ENCODE data around the gene TKT.

TKT gene

DNA sequence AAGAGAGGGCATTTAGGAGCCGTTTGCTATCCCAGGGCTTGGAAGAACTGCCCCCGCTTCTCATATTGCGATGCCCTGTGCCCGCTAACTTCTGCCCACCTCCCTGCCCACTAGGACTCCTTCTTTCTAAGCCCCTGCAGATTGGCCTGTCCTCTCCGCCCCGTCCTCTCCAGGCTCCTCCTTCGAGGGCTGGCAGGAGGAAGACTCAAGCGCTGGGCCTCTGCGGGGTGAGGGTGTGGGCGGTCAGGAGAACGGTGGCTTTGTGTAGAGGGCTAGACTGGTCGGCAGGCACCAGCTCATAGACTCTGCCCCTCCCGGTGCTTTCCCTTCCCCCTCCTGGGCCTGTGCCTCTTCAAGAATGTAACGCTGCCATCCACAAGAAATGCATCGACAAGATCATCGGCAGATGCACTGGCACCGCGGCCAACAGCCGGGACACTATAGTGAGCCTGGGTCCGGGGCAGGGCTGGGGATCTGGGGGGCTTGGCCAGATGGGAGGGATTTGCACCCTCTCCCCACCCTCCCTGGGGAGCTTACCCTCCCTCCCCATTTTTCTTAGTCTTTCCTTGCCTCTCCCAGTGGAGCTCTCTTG is 73.0 kb downstream of the TKT start:
- ATAC-seq = no peak
- DNase-seq = no peak
- H3K27ac Mint-ChIP-seq = no peak overlapping the region
- H3K9me3 Mint-ChIP-seq = no peaks in the 10 kb centered on the region
- H3K27me3 Mint-ChIP-seq = no peaks in the 10 kb centered on the region
- H3K4me1 Mint-ChIP-seq = peaks cover 2% of the 10 kb centered on the region
- peaks cover 12% of the 10 kb centered on the region for H3K36me3 Mint-ChIP-seq (ENCODE audit: low read depth)
- H3K4me3 Mint-ChIP-seq = no peak overlapping the region

DNA sequence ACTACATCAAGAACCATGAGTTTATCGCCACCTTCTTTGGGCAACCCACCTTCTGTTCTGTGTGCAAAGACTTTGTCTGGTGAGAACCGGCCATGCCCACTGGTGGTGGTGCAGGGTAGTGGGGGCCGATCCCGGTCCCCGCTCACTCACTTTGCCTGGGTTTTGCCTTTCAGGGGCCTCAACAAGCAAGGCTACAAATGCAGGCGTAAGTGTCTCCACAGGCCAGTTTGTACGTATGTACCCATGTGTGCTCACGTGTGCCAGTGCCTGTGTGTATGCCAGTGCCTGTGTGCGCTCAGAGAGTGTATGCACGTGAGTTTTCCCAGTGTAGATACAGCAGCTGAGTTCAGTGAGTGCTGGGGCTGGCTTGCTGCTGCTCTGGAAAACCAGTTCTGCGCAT is 74.3 kb downstream of the TKT start:
- H3K4me3 Mint-ChIP-seq = no peak overlapping the region
- ATAC-seq = no peak
- no peak overlapping the region for H3K27ac Mint-ChIP-seq
- H3K9me3 Mint-ChIP-seq = no peaks in the 10 kb centered on the region
- H3K36me3 Mint-ChIP-seq (ENCODE audit: low read depth) = peaks cover 12% of the 10 kb centered on the region
- no peaks in the 10 kb centered on the region for H3K27me3 Mint-ChIP-seq
- H3K4me1 Mint-ChIP-seq = peaks cover 2% of the 10 kb centered on the region
- DNase-seq = no peak

DNA sequence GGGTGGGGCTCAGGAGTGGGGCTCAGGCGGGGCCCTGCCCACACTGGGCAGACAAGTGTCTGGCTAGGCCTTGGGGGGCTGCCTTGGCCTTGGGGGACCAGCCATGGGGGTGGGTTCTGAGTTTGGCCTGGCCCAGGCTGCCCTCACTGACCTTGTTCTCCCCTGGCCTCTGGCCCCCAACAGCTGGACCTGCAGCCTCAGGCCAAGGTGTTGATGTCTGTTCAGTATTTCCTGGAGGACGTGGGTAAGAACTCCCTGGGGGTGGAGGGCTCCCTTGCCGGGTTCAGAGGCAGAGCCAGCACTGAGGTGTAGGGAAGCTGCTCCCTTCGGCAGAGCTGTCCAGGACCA is 74.8 kb downstream of the TKT start:
- H3K4me3 Mint-ChIP-seq = no peak overlapping the region
- H3K4me1 Mint-ChIP-seq = peaks cover 2% of the 10 kb centered on the region
- no peaks in the 10 kb centered on the region for H3K9me3 Mint-ChIP-seq
- no peaks in the 10 kb centered on the region for H3K27me3 Mint-ChIP-seq
- no peak overlapping the region for H3K27ac Mint-ChIP-seq
- ATAC-seq = no peak
- DNase-seq = no peak
- H3K36me3 Mint-ChIP-seq (ENCODE audit: low read depth) = peaks cover 12% of the 10 kb centered on the region

- ATAC-seq = peak; percentile 65
- Mint-ChIP-seq H3K9me3 (no peaks in the 10 kb centered on the region), H3K27ac (no peak overlapping the region), H3K4me1 (peaks cover 2% of the 10 kb centered on the region), H3K27me3 (no peaks in the 10 kb centered on the region), H3K36me3 (ENCODE audit: low read depth) (peaks cover 12% of the 10 kb centered on the region), H3K4me3 (no peak overlapping the region)
- no peak for DNase-seq
Measured at GRCh38 chr3:53180305-53181023, 75.4 kb downstream of the TKT start.

GRCh38 chr3:53179580-53179979 is 76.2 kb downstream of the TKT start:
- H3K4me1 Mint-ChIP-seq = peaks cover 2% of the 10 kb centered on the region
- peaks cover 12% of the 10 kb centered on the region for H3K36me3 Mint-ChIP-seq (ENCODE audit: low read depth)
- H3K4me3 Mint-ChIP-seq = no peak overlapping the region
- H3K27me3 Mint-ChIP-seq = no peaks in the 10 kb centered on the region
- ATAC-seq (no peak), DNase-seq (no peak)
- no peak overlapping the region for H3K27ac Mint-ChIP-seq
- no peaks in the 10 kb centered on the region for H3K9me3 Mint-ChIP-seq

- Mint-ChIP-seq H3K36me3 (ENCODE audit: low read depth) (peaks cover 11% of the 10 kb centered on the region), H3K9me3 (no peaks in the 10 kb centered on the region), H3K4me3 (no peak overlapping the region), H3K27me3 (no peaks in the 10 kb centered on the region), H3K4me1 (peaks cover 7% of the 10 kb centered on the region), H3K27ac (no peak overlapping the region)
- DNase-seq (no peak), ATAC-seq (no peak)
Measured at GRCh38 chr3:53178246-53178645, 77.6 kb downstream of the TKT start.

DNA sequence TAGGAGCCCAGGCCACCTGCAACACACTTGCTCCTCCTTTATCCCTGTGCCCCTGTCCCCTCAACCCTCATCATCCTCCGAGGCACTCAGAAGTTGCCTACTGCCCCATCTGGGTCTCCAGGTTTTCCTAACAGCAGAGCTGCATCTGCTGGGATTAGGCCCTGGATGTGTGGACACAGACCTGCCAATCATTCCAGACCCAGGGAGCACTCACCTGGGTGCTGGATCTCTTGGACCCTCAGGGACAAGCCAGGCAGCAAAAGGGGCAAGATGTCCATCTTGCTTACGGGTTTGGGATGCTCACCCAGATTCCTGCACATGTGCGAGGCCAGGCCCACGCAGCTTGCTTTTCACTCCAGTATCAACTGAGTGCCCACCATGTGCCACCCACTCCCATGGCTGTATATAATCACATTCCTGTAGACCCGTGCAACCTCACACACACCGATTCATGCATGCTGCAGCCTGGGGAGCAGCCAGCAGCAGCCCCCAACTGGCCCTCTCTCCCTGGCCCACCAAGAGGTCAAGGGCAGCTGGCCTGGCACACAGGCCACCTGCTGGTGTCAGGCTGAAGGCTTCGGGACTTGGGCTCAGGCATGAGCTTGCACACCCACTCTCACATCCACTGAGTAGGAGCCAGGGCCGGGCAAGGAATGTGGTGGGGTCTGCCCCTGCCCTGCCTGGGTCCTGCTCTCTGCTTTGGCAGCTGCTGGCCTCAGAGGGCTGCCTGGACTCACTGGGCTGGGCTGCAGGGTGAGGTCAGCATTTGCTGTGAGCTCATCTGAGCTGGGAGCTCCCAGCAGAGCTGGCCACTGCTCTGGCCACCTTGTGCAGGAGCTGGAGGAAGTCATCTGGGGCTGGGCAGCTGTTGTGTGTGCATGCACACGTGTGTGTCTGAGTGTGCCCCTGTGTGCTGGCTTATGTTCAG is 79.9 kb downstream of the TKT start:
- Mint-ChIP-seq H3K4me1 (peaks cover 14% of the 10 kb centered on the region), H3K36me3 (ENCODE audit: low read depth) (peaks cover 7% of the 10 kb centered on the region), H3K27me3 (no peaks in the 10 kb centered on the region), H3K27ac (no peak overlapping the region), H3K4me3 (no peak overlapping the region), H3K9me3 (no peaks in the 10 kb centered on the region)
- no peak for DNase-seq
- no peak for ATAC-seq

All from activated naive CD8-positive, alpha-beta T cell treated with anti-CD3 and anti-CD28 coated beads, Interleukin-2, amount 50 U/mL, for 24 hours (primary cell).